ENCODE data around the gene GRIK4.

The GRIK4 gene

GRCh38 chr11:120536091-120536796, 24.7 kb downstream of the GRIK4 start:
- Histone ChIP-seq H3K4me2 (ENCODE audit: low read length) (no peak overlapping the region), H3K4me1 (ENCODE audit: insufficient read depth, low read length, severe bottlenecking) (no peaks in the 10 kb centered on the region), H3K9me2 (ENCODE audit: low read depth, low read length) (no peaks in the 10 kb centered on the region)

GRCh38 chr11:120536797-120537169, 25.2 kb downstream of the GRIK4 start:
- Histone ChIP-seq H3K79me2 (ENCODE audit: insufficient read depth, low read length) (no peaks in the 10 kb centered on the region), H3K27ac (ENCODE audit: low read depth, low read length, poor library complexity, severe bottlenecking) (no peak overlapping the region), H3K4me2 (ENCODE audit: low read length) (no peak overlapping the region), H3F3A (ENCODE audit: insufficient read depth, low read length) (no peaks in the 10 kb centered on the region), H3K4me1 (ENCODE audit: insufficient read depth, low read length, severe bottlenecking) (no peaks in the 10 kb centered on the region), H3K9ac (ENCODE audit: low read length) (no peak overlapping the region), H3K9me2 (ENCODE audit: low read depth, low read length) (no peaks in the 10 kb centered on the region), H4K20me1 (ENCODE audit: insufficient read depth, low read length) (no peaks in the 10 kb centered on the region), H3K27me3 (ENCODE audit: insufficient read depth, low read length) (no peaks in the 10 kb centered on the region), H2AFZ (ENCODE audit: low read length) (no peak overlapping the region), H3K4me3 (ENCODE audit: low read depth, low read length, poor library complexity, severe bottlenecking) (no peak overlapping the region), H3K9me3 (ENCODE audit: low read length) (no peaks in the 10 kb centered on the region), H3K36me3 (ENCODE audit: insufficient read depth, low read length) (no peaks in the 10 kb centered on the region)
- TF ChIP-seq CTCF (IDR thresholded peaks at IDR 0.05; ENCODE audit: low read length) (no peak), EZH2 (IDR thresholded peaks at IDR 0.05; ENCODE audit: borderline replicate concordance, low read length) (no peak)

More at GRCh38 chr11:120536091-120536796, 24.7 kb downstream of the GRIK4 start:
- Histone ChIP-seq H3K36me3 (ENCODE audit: insufficient read depth, low read length) (no peaks in the 10 kb centered on the region), H4K20me1 (ENCODE audit: insufficient read depth, low read length) (no peaks in the 10 kb centered on the region), H3K9me3 (ENCODE audit: low read length) (no peaks in the 10 kb centered on the region), H3K9ac (ENCODE audit: low read length) (no peak overlapping the region), H3F3A (ENCODE audit: insufficient read depth, low read length) (no peaks in the 10 kb centered on the region), H3K27me3 (ENCODE audit: insufficient read depth, low read length) (no peaks in the 10 kb centered on the region), H3K79me2 (ENCODE audit: insufficient read depth, low read length) (no peaks in the 10 kb centered on the region), H3K27ac (ENCODE audit: low read depth, low read length, poor library complexity, severe bottlenecking) (no peak overlapping the region), H2AFZ (ENCODE audit: low read length) (no peak overlapping the region), H3K4me3 (ENCODE audit: low read depth, low read length, poor library complexity, severe bottlenecking) (no peak overlapping the region)
- no peak for TF ChIP-seq EZH2 (IDR thresholded peaks at IDR 0.05; ENCODE audit: borderline replicate concordance, low read length)
- no peak for TF ChIP-seq CTCF (IDR thresholded peaks at IDR 0.05; ENCODE audit: low read length)

GRCh38 chr11:120537996-120538395, 26.4 kb downstream of the GRIK4 start:
- Histone ChIP-seq H3K9me3 (ENCODE audit: low read length) (no peaks in the 10 kb centered on the region), H3K79me2 (ENCODE audit: insufficient read depth, low read length) (no peaks in the 10 kb centered on the region), H3K27me3 (ENCODE audit: insufficient read depth, low read length) (no peaks in the 10 kb centered on the region), H4K20me1 (ENCODE audit: insufficient read depth, low read length) (no peaks in the 10 kb centered on the region), H3K27ac (ENCODE audit: low read depth, low read length, poor library complexity, severe bottlenecking) (no peak overlapping the region), H3K4me2 (ENCODE audit: low read length) (no peak overlapping the region), H3K36me3 (ENCODE audit: insufficient read depth, low read length) (no peaks in the 10 kb centered on the region), H3F3A (ENCODE audit: insufficient read depth, low read length) (no peaks in the 10 kb centered on the region), H3K4me1 (ENCODE audit: insufficient read depth, low read length, severe bottlenecking) (no peaks in the 10 kb centered on the region), H3K4me3 (ENCODE audit: low read depth, low read length, poor library complexity, severe bottlenecking) (no peak overlapping the region), H2AFZ (ENCODE audit: low read length) (no peak overlapping the region), H3K9me2 (ENCODE audit: low read depth, low read length) (no peaks in the 10 kb centered on the region), H3K9ac (ENCODE audit: low read length) (no peak overlapping the region)
- TF ChIP-seq CTCF (IDR thresholded peaks at IDR 0.05; ENCODE audit: low read length) (no peak), EZH2 (IDR thresholded peaks at IDR 0.05; ENCODE audit: borderline replicate concordance, low read length) (no peak)

Data from OCI-LY1 (cell line).